KBM-7 (cell line): ENCODE data around the gene ZNF804B.

Source experiments
- DNase-seq: peaks from one replicate; pipeline ENCODE4 v3.0.0-alpha.2; 2015
- in situ Hi-C: fragments of 300-500 bp; cut with MboI; formaldehyde crosslinking; loops from 2 replicates; pipeline ENCODE4 v1.14.3; 2020; ENCODE audit warnings: low sequenced_read_pairs, low pct_unique_long_range_greater_than_20kb, mixed read lengths

Gene ZNF804B

GRCh38 chr7:89357121-89357520 lies 597.6 kb downstream of the ZNF804B start:
- in situ Hi-C loops, result no loop called here
- DNase-seq, result no peak

- in situ Hi-C loops, result no loop called here
- no peak for DNase-seq
Measured at GRCh38 chr7:89377219-89377618, 617.7 kb downstream of the ZNF804B start.

GRCh38 chr7:89385411-89385810 lies 625.9 kb downstream of the ZNF804B start:
- in situ Hi-C loops, result no loop called here
- DNase-seq, result no peak
